PC-9 (cell line): ENCODE data around the gene ZMIZ1. TPM values are rescaled to one million over a fixed set of nuclear protein-coding genes. Genes with fewer than 3 reads are reported as not detected.

Source experiments
- BruUV-seq: library from RNA; stranded (reverse); fragments of 400-500 nt; replicated peaks from 2 replicates; lab custom pipeline; 2021; lab: Mats Ljungman, UMichigan
- CTCF ChIA-PET: fragments of 300-600 bp; sonication (Branson Sonifier 250); formaldehyde crosslinking; loops from one replicate; lab custom pipeline; 2022; ENCODE audit warnings: antibody characterized with exemption; lab: Charles Lee
- POLR2A ChIA-PET: fragments of 300-600 bp; sonication (Branson Sonifier 250); formaldehyde crosslinking; loops from one replicate; lab custom pipeline; 2022; ENCODE audit warnings: antibody characterized with exemption; ENCODE audit not compliant: unreplicated experiment; lab: Charles Lee
- DNase-seq, 2 experiments: peaks; one replicate each; pipeline versions ENCODE4 v3.0.0 to v3.0.0-alpha.2; 2015 to 2022; ENCODE audit warnings: mixed read lengths in 1 of 2
- H2AFZ ChIP-seq: fragments of 200-600 bp; sonication (generic); 2 replicates; pipeline ENCODE4 v1.8.1; 2017; ENCODE audit warnings: antibody characterized with exemption
- H3F3A ChIP-seq: fragments of 200-600 bp; sonication (generic); 2 replicates; pipeline ENCODE4 v1.8.1; 2017; ENCODE audit warnings: antibody characterized with exemption, mild to moderate bottlenecking, low read depth; ENCODE audit not compliant: insufficient read depth
- H3K27ac ChIP-seq: fragments of 200-600 bp; sonication (generic); 2 replicates; pipeline ENCODE4 v1.6.1; 2016; ENCODE audit warnings: mixed run types
- H3K27me3 ChIP-seq: fragments of 200-600 bp; sonication (generic); 2 replicates; pipeline ENCODE4 v1.6.1; 2016; ENCODE audit warnings: low read depth, mixed run types; ENCODE audit not compliant: insufficient read depth
- H3K36me3 ChIP-seq: fragments of 200-600 bp; sonication (generic); 2 replicates; pipeline ENCODE4 v1.6.1; 2016; ENCODE audit warnings: low read depth, mixed run types
- H3K4me1 ChIP-seq: fragments of 200-600 bp; sonication (generic); replicated peaks from 2 replicates; pipeline ENCODE4 v1.6.1; 2016; ENCODE audit warnings: mixed run types; ENCODE audit not compliant: insufficient read depth
- H3K4me2 ChIP-seq: fragments of 200-600 bp; sonication (generic); 2 replicates; pipeline ENCODE4 v1.6.1; 2017; ENCODE audit warnings: mixed run types
- H3K4me3 ChIP-seq: fragments of 200-600 bp; sonication (generic); 2 replicates; pipeline ENCODE4 v1.6.1; 2016; ENCODE audit warnings: mixed run types
- H3K79me2 ChIP-seq: fragments of 200-600 bp; sonication (generic); 2 replicates; pipeline ENCODE4 v1.6.1; 2017; ENCODE audit warnings: low read depth, mixed run types
- H3K9me2 ChIP-seq: fragments of 200-600 bp; sonication (generic); 2 replicates; pipeline ENCODE4 v1.8.1; 2017; ENCODE audit warnings: mild to moderate bottlenecking; ENCODE audit not compliant: insufficient read depth
- H3K9me3 ChIP-seq: fragments of 200-600 bp; sonication (generic); 2 replicates; pipeline ENCODE4 v1.8.1; 2016; ENCODE audit warnings: low read depth; ENCODE audit not compliant: insufficient read depth
- H4K20me1 ChIP-seq: fragments of 200-600 bp; sonication (generic); 2 replicates; pipeline ENCODE4 v1.8.1; 2017; ENCODE audit not compliant: insufficient read depth
- CTCF ChIP-seq: fragments of 200-600 bp; sonication (generic); conservative IDR thresholded peaks from 2 replicates; pipeline ENCODE4 v1.6.1; 2017; ENCODE audit warnings: mixed run types, antibody characterized with exemption, mild to moderate bottlenecking, moderate library complexity
- EZH2 ChIP-seq: fragments of 200-600 bp; sonication (generic); IDR thresholded peaks from 2 replicates; pipeline ENCODE4 v1.8.0; 2017; ENCODE audit warnings: antibody characterized with exemption, low read depth
- intact Hi-C: fragments of 100-400 bp; cut with micrococcal nuclease; formaldehyde crosslinking; loops from one replicate; pipeline ENCODE4 v1.10.0; 2022; ENCODE audit not compliant: unreplicated experiment
- total RNA-seq: library from RNA; stranded (reverse); gene quantifications from 2 replicates; pipeline ENCODE4 v1.2.3, GENCODE V29; 2021

Gene ZMIZ1
- total RNA-seq, 1 experiment from 2014 or later = 47.6 TPM

GRCh38 chr10:79054203-79055099 is 14.3 kb upstream of the ZMIZ1 start:
- H3K4me3 ChIP-seq = no peak overlapping the region
- no peak for TF ChIP-seq EZH2
- TF ChIP-seq CTCF = no peak
- POLR2A ChIA-PET = no interaction called here
- H3K9me2 ChIP-seq = no peaks in the 10 kb centered on the region
- no peaks in the 10 kb centered on the region for H3K79me2 ChIP-seq
- no peaks in the 10 kb centered on the region for H4K20me1 ChIP-seq
- no peak overlapping the region for H3K27ac ChIP-seq
- CTCF ChIA-PET = no interaction called here
- no peaks in the 10 kb centered on the region for H3F3A ChIP-seq
- no peaks in the 10 kb centered on the region for H3K9me3 ChIP-seq
- H3K27me3 ChIP-seq = no peaks in the 10 kb centered on the region
- no peaks in the 10 kb centered on the region for H3K36me3 ChIP-seq
- no peak for DNase-seq
- H2AFZ ChIP-seq = no peak overlapping the region
- no peak overlapping the region for H3K4me2 ChIP-seq
- H3K4me1 ChIP-seq = peaks cover 7% of the 10 kb centered on the region; the same call in 1 of the 2 replicates
- no TSS peak for BruUV-seq
- intact Hi-C loops = no loop called here

GRCh38 chr10:79055100-79055782 is 13.5 kb upstream of the ZMIZ1 start:
- H3K27ac ChIP-seq = no peak overlapping the region
- DNase-seq = no peak
- H3K9me2 ChIP-seq = no peaks in the 10 kb centered on the region
- intact Hi-C loops = no loop called here
- H3K4me2 ChIP-seq = no peak overlapping the region
- H3K79me2 ChIP-seq = no peaks in the 10 kb centered on the region
- H3K4me1 ChIP-seq = peaks cover 7% of the 10 kb centered on the region; the same call in 1 of the 2 replicates
- TF ChIP-seq EZH2 = no peak
- no peak for TF ChIP-seq CTCF
- POLR2A ChIA-PET = no interaction called here
- H3F3A ChIP-seq = no peaks in the 10 kb centered on the region
- no peaks in the 10 kb centered on the region for H3K27me3 ChIP-seq
- CTCF ChIA-PET = interaction anchor here (0.6 kb wide), 1 partner anchor 617 kb away, joined by 4 read pairs; no protein-coding TSS in a partner anchor
- H3K9me3 ChIP-seq = no peaks in the 10 kb centered on the region
- BruUV-seq = no TSS peak
- no peak overlapping the region for H2AFZ ChIP-seq
- no peaks in the 10 kb centered on the region for H4K20me1 ChIP-seq
- H3K4me3 ChIP-seq = no peak overlapping the region
- no peaks in the 10 kb centered on the region for H3K36me3 ChIP-seq

- no peak for DNase-seq
- Histone ChIP-seq H3K27me3 (no peaks in the 10 kb centered on the region), H3K9me2 (no peaks in the 10 kb centered on the region), H2AFZ (no peak overlapping the region), H3K4me2 (no peak overlapping the region), H4K20me1 (no peaks in the 10 kb centered on the region), H3K27ac (no peak overlapping the region), H3K4me3 (no peak overlapping the region), H3K79me2 (no peaks in the 10 kb centered on the region), H3K9me3 (no peaks in the 10 kb centered on the region), H3K36me3 (no peaks in the 10 kb centered on the region), H3K4me1 (peaks cover 3% of the 10 kb centered on the region; the same call in 1 of the 2 replicates), H3F3A (0 out of 2 replicates have a peak, but pooled peaks cover 4% of the 10 kb centered on the region)
- TF ChIP-seq EZH2 (no peak), CTCF (no peak)
- no TSS peak for BruUV-seq
- intact Hi-C loops = no loop called here
- POLR2A ChIA-PET = no interaction called here
- CTCF ChIA-PET = interaction anchor here (0.6 kb wide), 1 partner anchor 618 kb away, joined by 4 read pairs; no protein-coding TSS in a partner anchor
Measured at GRCh38 chr10:79055892-79056291, 12.9 kb upstream of the ZMIZ1 start.
